Kidney (tissue), 14 donors: ENCODE measurements around the gene ARVCF. TPM values are rescaled to one million over a fixed set of nuclear protein-coding genes. Genes with fewer than 3 reads are reported as not detected.

Source experiments
- DNase-seq, 5 donors: peaks; one replicate each; pipeline ENCODE4 v3.0.0-alpha.2; 2013 to 2020
- FAIRE-seq: peaks from 2 replicates; lab custom pipeline; 2012; peaks lifted over from hg19 to GRCh38; lab: Jason Lieb, UNC
- H3K27ac ChIP-seq, 2 donors: one replicate each; pipeline ENCODE4 v1.7.0; 2013; ENCODE audit warnings: low read depth in 2 of 2, low read length in 2 of 2, inconsistent platforms in 1 of 2
- H3K27me3 ChIP-seq: one replicate; pipeline ENCODE4 v1.7.1; 2013; ENCODE audit warnings: low read length, inconsistent platforms; ENCODE audit not compliant: control insufficient read depth, insufficient read depth
- H3K36me3 ChIP-seq, 3 donors: one replicate each; pipeline versions ENCODE4 v1.7.0 to v1.7.1; 2013; ENCODE audit warnings: low read length in 3 of 3, control low read depth in 1 of 3, inconsistent platforms in 1 of 3; ENCODE audit not compliant: insufficient read depth in 3 of 3, control insufficient read depth in 2 of 3
- H3K4me1 ChIP-seq, 3 donors: one replicate each; pipeline versions ENCODE4 v1.7.0 to v1.7.1; 2013; ENCODE audit warnings: low read length in 3 of 3, inconsistent platforms in 1 of 3, low read depth in 1 of 3; ENCODE audit not compliant: control insufficient read depth in 2 of 3, insufficient read depth in 2 of 3
- H3K4me3 ChIP-seq, 3 donors: one replicate each; pipeline versions ENCODE4 v1.7.0 to v1.8.1; 2013; ENCODE audit warnings: low read length in 3 of 3, control low read depth in 1 of 3, inconsistent platforms in 1 of 3
- H3K9ac ChIP-seq, 3 donors: one replicate each; pipeline versions ENCODE4 v1.7.0 to v1.7.1; 2013; ENCODE audit warnings: low read length in 3 of 3, control low read depth in 1 of 3, inconsistent platforms in 1 of 3
- H3K9me3 ChIP-seq, 3 donors: one replicate each; pipeline versions ENCODE4 v1.7.0 to v1.7.1; 2013; ENCODE audit warnings: low read length in 3 of 3, control low read depth in 1 of 3, inconsistent platforms in 1 of 3; ENCODE audit not compliant: control insufficient read depth in 2 of 3, insufficient read depth in 1 of 3
- CTCF ChIP-seq: IDR thresholded peaks from 3 replicates; pipeline ENCODE4 v1.5.1; 2012; ENCODE audit warnings: mild to moderate bottlenecking, moderate library complexity, borderline replicate concordance; ENCODE audit not compliant: insufficient read depth; ENCODE audit errors: extremely low read depth
- intact Hi-C: fragments of 100-400 bp; cut with DNase I; formaldehyde crosslinking; loops from one replicate; pipeline ENCODE4 v1.11.1; 2022
- polyA plus RNA-seq: library from polyadenylated mRNA; stranded (reverse); fragments of 350-450 nt; fragmentation: Illumina TruSeq; extraction: RNeasy Lipid Tissue Mini Kit (QIAGEN cat#74804); gene quantifications from one replicate; pipeline ENCODE4 v1.2.3, GENCODE V29; 2014; ENCODE audit warnings: low read depth, low replicate concordance; ENCODE audit not compliant: insufficient read depth
- total RNA-seq: library from RNA; stranded (reverse); fragmentation: NEBNext Ultra II Directional; extraction: Animal tissue kit (Norgen Biotek cat#: 25700); gene quantifications from one replicate; pipeline ENCODE4 v1.2.1, GENCODE V29; 2021
- donor health status: control.
- donor health status: control.
- donor health status: control.
- donor health status: control.
- donor health status: control.
- donor health status: DM: yes; HTN: yes; CAD: no.
- donor health status: Normal renal cell carcinoma (clear cell type).

The ARVCF gene
- total and polyA plus RNA-seq, 2 donors from 2014 or later, result 16.0 to 21.9 TPM

DNA sequence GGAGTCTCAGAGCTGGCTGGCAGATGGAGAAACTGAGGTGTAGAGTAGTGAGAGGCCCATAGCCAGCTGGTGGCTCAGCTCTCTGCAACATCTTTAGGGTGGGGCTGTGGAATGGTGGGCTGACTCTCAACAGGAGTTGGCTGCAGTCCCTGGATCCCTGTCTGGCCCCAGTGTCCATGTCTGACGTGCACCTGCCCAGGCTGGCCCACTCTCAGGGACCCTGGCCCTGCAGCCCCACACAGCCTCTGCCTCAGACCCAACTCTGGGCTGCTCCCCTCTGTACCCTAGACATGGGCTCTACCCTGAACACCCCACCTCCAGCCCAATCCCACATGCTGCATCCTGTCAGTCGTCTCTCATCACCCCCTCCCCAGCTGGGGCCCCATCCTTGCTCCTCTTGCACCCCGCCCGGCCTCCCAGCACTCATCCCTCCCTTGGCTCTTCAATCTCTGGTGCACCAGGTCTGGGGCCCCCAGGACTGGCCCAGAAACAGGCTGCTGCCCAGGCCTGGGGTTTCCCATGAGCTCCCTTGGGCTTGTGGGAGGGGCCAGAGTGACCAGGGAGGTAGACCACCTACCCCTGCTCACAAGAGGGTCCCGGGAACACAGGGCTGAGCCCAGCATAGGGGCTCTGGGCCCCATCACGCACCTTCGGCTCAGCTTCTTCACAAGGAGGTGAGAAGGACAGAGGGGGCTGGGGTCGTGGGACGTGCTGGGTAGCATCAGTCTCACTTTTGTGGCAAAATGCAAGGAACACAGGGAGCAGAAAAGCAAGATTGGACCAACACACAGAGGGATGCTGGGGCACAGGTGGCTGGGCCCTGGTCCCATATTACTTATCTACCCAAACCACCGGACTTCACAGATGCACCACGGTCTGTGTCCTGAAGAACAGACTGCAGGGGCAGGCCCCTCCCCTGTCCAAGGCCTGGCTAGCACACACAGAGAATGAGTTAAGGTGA is 31.5 kb downstream of the ARVCF start:
- Histone ChIP-seq H3K27me3 (no peaks in the 10 kb centered on the region), H3K9ac (no peak overlapping the region), H3K9me3 (no peaks in the 10 kb centered on the region), H3K36me3 (peaks cover 0 to 2% (median 0%) of the 10 kb centered on the region in 3 donors), H3K4me3 (peak overlapping the region in 1 of 3 donors; percentile 56), H3K4me1 (peaks cover 0 to 21% (median 0%) of the 10 kb centered on the region in 3 donors), H3K27ac (no peak overlapping the region)
- FAIRE-seq (no peak), DNase-seq (peak in 1 of 5 donors; percentile 74)
- intact Hi-C loops, result no loop called here
- no peak for TF ChIP-seq CTCF

DNA sequence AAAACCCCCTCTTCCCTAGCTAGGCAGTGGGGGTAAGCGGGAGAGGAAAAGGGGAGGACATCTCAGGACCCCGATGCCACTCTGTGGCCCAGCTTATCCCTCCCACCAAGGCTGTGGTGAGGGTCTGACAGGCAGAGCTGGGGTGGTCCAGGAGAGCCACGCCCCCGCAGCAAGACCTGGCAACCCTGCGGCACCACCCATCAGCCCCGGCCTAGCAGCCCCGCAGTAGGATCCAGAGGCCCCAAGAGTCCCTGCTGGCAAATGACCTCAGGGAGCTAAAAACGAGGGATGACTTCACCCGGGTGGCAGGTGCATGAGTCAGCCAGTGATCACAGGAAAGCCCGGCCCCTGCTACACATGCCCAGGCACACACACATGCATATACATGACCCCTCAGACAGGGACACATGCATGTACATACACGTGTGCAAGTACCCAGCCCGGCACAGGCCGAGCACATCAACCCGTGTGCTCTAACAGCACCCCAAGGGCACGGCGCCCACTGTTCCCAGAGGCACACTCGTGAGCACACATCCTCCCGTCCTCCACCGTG is 32.3 kb downstream of the ARVCF start:
- DNase-seq (peak in 1 of 5 donors; percentile 80), FAIRE-seq (no peak)
- Histone ChIP-seq H3K9ac (no peak overlapping the region), H3K36me3 (peaks cover 0 to 2% (median 2%) of the 10 kb centered on the region in 3 donors), H3K9me3 (no peaks in the 10 kb centered on the region), H3K27ac (no peak overlapping the region), H3K4me1 (peaks cover 0 to 21% (median 0%) of the 10 kb centered on the region in 3 donors), H3K27me3 (no peaks in the 10 kb centered on the region), H3K4me3 (no peak overlapping the region)
- no peak for TF ChIP-seq CTCF
- intact Hi-C loops, result no loop called here

DNA sequence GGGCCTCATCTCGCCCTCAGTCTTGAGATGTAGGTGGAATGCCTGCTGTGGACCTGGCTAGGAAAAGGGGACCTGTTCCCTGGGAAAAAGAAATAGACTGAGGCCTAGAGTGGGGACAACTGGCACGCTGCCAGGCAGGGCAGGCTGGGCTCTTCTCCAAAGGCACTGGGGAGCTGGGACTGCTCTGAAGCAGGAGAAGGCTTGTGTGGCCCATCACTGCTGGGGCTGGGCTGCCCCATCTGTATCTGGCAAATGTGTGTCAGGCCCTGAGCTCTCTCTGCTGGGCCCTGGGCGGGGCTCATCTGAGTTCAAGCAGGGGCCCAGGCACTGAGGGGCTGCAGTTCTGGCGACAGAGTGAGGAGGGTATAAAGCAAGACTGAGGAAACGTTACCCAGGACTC is 32.9 kb downstream of the ARVCF start:
- peaks cover 0 to 21% (median 0%) of the 10 kb centered on the region in 3 donors for H3K4me1 ChIP-seq
- no peak overlapping the region for H3K27ac ChIP-seq
- no peak for TF ChIP-seq CTCF
- H3K36me3 ChIP-seq, result peaks cover 0 to 6% (median 2%) of the 10 kb centered on the region in 3 donors
- H3K27me3 ChIP-seq, result no peaks in the 10 kb centered on the region
- DNase-seq, result peak in 1 of 5 donors; percentile 60
- peak overlapping the region in 1 of 3 donors; percentile 12 for H3K9ac ChIP-seq
- intact Hi-C loops, result no loop called here
- no peak for FAIRE-seq
- no peak overlapping the region for H3K4me3 ChIP-seq
- no peaks in the 10 kb centered on the region for H3K9me3 ChIP-seq
